Kidney epithelial cell (primary cell): ENCODE data around the gene LRCH1. TPM values are rescaled to one million over a fixed set of nuclear protein-coding genes. Genes with fewer than 3 reads are reported as not detected.

ENCODE experiments used
- DNase-seq: peaks from one replicate; pipeline ENCODE4 v3.0.0-alpha.2; 2010; ENCODE audit warnings: low read depth
- H3K27me3 ChIP-seq: 2 replicates; pipeline ENCODE4 v1.6.0; 2011; ENCODE audit warnings: low read length; ENCODE audit not compliant: control insufficient read depth, insufficient read depth
- H3K36me3 ChIP-seq: 2 replicates; pipeline ENCODE4 v1.5.1; 2011; ENCODE audit warnings: low read length; ENCODE audit not compliant: control insufficient read depth, insufficient read depth
- H3K4me3 ChIP-seq: 2 replicates; pipeline ENCODE4 v1.5.1; 2011; ENCODE audit warnings: low read depth, mild to moderate bottlenecking, control low read depth, low read length
- total RNA-seq: library from RNA; depleted of rRNA; stranded (reverse); fragments of >200 nt; gene quantifications from 2 replicates; pipeline ENCODE4 v1.2.3, GENCODE V29; 2015
- TF ChIP-seq, protein P1 (sequence below): IDR thresholded peaks from 2 replicates; pipeline ENCODE4 v1.5.1; 2011; ENCODE audit warnings: mild to moderate bottlenecking, moderate library complexity, low read length, control low read depth, inconsistent platforms; ENCODE audit not compliant: insufficient read depth, poor library complexity, severe bottlenecking

The LRCH1 gene
- total RNA-seq, 1 donor from 2014 or later = 14.0 TPM

DNA sequence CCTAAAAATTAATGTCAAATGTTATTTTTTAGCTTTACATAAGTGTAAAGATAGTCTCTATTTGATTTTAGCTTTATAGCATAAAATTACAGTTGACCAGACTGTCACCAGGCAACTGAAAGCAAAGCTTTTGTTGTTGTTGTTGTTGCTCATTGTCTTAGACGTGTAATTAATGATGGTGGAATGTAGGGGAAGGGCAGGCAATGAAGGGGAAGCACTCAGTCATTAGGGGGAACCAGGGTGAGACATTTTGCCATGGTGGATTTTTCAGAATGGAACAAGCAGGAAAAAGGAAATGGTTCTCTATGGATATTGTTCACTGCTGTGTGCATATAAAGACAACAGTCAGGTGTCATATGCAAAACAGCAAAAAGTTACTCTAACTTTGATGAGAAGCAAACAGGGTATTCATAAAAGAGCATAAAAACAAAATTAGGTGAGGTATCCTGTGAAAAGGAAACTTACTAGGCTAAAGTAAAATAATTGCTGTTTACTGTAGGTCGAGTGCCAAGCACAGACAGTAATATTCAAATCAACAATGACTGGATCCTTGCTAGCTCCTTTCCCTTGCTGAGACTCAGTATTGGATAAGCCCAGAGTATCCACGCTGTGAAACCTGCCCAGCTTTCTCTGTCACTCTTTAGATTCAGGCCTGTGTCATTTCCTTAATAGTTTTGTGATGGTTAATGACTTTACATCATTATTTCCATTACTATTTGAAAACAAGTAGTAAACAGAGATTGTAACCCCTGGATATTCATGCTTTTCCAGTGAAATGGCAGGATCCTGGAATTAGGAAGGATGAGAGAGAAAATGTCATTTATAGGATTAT lies 110.5 kb downstream of the LRCH1 start:
- Histone ChIP-seq H3K36me3 (no peaks in the 10 kb centered on the region), H3K4me3 (no peak overlapping the region), H3K27me3 (no peaks in the 10 kb centered on the region)
- no peak for DNase-seq
- TF ChIP-seq, protein P1, sequence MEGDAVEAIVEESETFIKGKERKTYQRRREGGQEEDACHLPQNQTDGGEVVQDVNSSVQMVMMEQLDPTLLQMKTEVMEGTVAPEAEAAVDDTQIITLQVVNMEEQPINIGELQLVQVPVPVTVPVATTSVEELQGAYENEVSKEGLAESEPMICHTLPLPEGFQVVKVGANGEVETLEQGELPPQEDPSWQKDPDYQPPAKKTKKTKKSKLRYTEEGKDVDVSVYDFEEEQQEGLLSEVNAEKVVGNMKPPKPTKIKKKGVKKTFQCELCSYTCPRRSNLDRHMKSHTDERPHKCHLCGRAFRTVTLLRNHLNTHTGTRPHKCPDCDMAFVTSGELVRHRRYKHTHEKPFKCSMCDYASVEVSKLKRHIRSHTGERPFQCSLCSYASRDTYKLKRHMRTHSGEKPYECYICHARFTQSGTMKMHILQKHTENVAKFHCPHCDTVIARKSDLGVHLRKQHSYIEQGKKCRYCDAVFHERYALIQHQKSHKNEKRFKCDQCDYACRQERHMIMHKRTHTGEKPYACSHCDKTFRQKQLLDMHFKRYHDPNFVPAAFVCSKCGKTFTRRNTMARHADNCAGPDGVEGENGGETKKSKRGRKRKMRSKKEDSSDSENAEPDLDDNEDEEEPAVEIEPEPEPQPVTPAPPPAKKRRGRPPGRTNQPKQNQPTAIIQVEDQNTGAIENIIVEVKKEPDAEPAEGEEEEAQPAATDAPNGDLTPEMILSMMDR = no peak

DNA sequence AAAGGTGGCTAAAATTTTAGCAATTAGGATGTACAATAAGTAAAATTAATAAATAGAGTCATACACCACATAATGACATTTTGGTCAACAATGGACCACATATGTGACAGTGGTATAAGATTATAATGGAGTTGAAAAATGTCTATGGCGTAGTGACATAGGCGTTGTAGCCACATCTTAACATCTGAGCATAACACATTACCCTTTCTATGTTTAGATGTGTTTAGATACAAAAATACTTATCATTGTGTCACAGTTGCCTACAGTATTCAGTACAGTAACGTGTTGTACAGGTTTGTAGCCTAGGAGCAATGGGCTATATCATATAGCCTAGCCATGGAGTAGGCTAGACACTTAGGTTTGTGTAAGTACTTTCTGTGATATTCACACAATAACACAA lies 111.2 kb downstream of the LRCH1 start:
- Histone ChIP-seq H3K4me3 (no peak overlapping the region), H3K36me3 (no peaks in the 10 kb centered on the region), H3K27me3 (no peaks in the 10 kb centered on the region)
- DNase-seq = no peak
- TF ChIP-seq, protein P1 = no peak

DNA sequence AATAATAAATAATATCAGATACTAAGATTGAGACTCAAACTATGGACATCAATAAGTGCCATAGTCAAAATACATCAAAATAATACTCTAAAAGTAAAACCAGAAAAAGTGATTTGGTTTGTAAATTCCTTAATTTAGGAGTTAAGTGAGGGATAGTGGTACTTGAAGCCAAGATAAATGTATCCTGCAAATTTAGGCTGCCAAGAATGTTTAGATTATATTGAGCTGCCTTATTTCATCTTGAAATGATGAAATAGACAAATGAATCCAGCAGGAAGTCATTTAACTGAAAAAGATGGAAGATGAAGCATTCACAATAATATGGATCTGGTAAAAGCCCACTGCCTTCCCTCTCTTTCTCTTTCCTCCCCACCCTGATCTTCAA lies 112.3 kb downstream of the LRCH1 start:
- DNase-seq = no peak
- Histone ChIP-seq H3K27me3 (no peaks in the 10 kb centered on the region), H3K4me3 (no peak overlapping the region), H3K36me3 (no peaks in the 10 kb centered on the region)
- TF ChIP-seq, protein P1 = no peak

DNA sequence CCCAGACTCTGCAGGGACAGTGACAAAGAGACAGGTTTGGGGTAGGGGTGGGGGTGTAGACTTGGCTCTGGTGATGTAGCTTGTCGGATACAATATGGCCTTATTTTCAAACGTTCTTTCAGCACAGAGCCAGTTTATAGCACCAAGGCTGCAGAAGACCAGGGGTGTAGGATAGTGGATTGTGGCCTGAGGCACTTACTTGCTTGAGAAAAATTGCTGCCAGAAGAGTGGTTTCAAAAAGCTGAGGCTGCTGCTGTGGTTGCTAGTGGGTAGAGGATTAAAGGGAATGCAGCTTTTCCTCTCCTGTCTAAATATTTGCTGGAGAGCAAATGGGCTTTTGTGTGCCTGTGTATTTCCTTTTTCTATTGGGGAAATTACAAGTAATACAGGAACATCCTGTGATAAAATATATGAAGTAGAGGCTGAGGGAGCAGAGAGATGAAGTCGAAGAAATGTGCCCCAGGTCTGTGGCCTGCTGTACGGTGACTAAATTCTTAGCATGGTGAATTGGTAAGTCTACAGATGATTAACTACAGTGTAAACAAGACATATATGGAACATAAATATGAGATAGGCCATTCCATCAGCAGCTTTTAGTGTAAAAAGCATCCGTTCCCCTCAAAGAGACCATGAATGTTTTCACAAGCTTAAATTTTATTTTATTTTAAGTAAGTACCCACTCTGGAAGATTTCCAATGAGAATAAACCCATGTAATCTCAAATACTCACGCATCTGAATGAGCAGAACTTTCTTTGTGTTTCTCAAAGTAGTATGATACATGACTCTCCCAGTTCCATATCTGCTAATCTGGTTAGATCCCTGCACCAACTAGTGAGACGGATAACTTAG lies 112.9 kb downstream of the LRCH1 start:
- no peak for DNase-seq
- TF ChIP-seq, protein P1 = no peak
- Histone ChIP-seq H3K27me3 (no peaks in the 10 kb centered on the region), H3K36me3 (no peaks in the 10 kb centered on the region), H3K4me3 (no peak overlapping the region)

DNA sequence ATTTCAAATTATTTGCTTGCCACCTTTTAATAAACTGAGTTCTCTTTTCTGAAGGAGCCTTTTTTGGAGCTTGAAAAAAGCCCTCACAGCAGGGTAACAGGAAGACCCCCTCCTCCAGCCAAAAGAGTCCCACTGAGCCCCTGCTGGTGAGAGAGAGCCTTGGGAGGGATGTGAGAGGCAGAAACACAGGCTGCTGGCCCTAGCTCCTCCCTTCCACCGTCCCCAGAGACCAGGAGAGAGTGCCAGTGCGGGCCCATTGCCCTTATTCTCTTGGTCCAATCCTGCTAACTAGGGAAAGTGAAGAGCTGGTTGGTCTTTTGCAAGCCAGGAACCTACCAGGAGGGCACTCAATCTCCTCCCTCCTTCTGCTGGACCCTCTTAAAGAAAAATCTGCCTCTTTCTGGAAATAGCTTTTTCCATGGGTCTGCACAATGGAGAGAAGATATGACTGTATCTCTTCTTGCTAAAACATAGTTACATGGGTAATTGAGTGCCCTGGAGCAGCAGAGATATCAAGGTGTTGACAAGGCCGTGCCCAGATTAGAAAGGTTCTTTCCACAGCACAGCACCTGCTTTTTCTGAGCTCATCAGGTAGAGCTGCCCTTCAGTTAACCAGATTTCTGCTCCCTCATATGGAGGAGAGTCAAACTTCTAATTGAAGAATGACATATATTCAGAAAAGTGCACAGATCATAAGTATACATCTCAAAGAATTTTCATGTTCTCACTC lies 113.9 kb downstream of the LRCH1 start:
- Histone ChIP-seq H3K4me3 (no peak overlapping the region), H3K27me3 (no peaks in the 10 kb centered on the region), H3K36me3 (no peaks in the 10 kb centered on the region)
- DNase-seq = no peak
- TF ChIP-seq, protein P1 = no peak
